Caco-2 (cell line): ENCODE measurements around the gene COMMD1. TPM values are rescaled to one million over a fixed set of nuclear protein-coding genes. Genes with fewer than 3 reads are reported as not detected.

Experiments used
- BruUV-seq: library from RNA; stranded (reverse); fragments of 400-500 nt; replicated peaks from 2 replicates; lab custom pipeline; 2021; lab: Mats Ljungman, UMichigan
- CTCF ChIA-PET: fragments of 300-600 bp; sonication (Branson Sonifier 250); formaldehyde crosslinking; loops from one replicate; lab custom pipeline; 2022; ENCODE audit warnings: antibody characterized with exemption; lab: Charles Lee
- POLR2A ChIA-PET: fragments of 300-600 bp; sonication (Branson Sonifier 250); formaldehyde crosslinking; loops from one replicate; lab custom pipeline; 2022; ENCODE audit warnings: antibody characterized with exemption; lab: Charles Lee
- DNase-seq, 2 experiments: peaks; one replicate each; pipeline versions ENCODE4 v3.0.0 to v3.0.0-alpha.2; 2020 to 2022
- H3K27me3 ChIP-seq: replicated peaks from 2 replicates; pipeline ENCODE4 v1.6.0; 2011; ENCODE audit warnings: low read length; ENCODE audit not compliant: control insufficient read depth, insufficient read depth
- H3K36me3 ChIP-seq: 2 replicates; pipeline ENCODE4 v1.5.1; 2011; ENCODE audit warnings: low read length; ENCODE audit not compliant: control insufficient read depth, insufficient read depth
- H3K4me1 ChIP-seq: fragments of 250-450 bp; sonication (Bioruptor Pico); 2 replicates; pipeline ENCODE4 v1.5.1; 2020; ENCODE audit warnings: mild to moderate bottlenecking
- H3K4me3 ChIP-seq: 2 replicates; pipeline ENCODE4 v1.5.1; 2011; ENCODE audit warnings: low read depth, mild to moderate bottlenecking, control low read depth, low read length
- H3K9me3 ChIP-seq: fragments of 250-450 bp; sonication (Bioruptor Pico); 2 replicates; pipeline ENCODE4 v1.5.1; 2020; ENCODE audit warnings: mild to moderate bottlenecking, moderate library complexity
- H3K27ac Mint-ChIP-seq: one replicate; pipeline ENCODE4 v1.8.0; 2022; ENCODE audit warnings: mixed read lengths; ENCODE audit not compliant: unreplicated experiment
- H3K27me3 Mint-ChIP-seq: one replicate; pipeline ENCODE4 v1.8.0; 2022; ENCODE audit warnings: mixed read lengths; ENCODE audit not compliant: insufficient read depth, unreplicated experiment
- H3K36me3 Mint-ChIP-seq: one replicate; pipeline ENCODE4 v1.8.0; 2022; ENCODE audit warnings: mild to moderate bottlenecking, mixed read lengths; ENCODE audit not compliant: insufficient read depth, unreplicated experiment
- H3K4me1 Mint-ChIP-seq: one replicate; pipeline ENCODE4 v1.8.0; 2022; ENCODE audit warnings: low read depth, mixed read lengths; ENCODE audit not compliant: unreplicated experiment
- H3K4me3 Mint-ChIP-seq: one replicate; pipeline ENCODE4 v1.8.0; 2022; ENCODE audit warnings: mild to moderate bottlenecking, moderate library complexity, mixed read lengths; ENCODE audit not compliant: unreplicated experiment
- H3K9me3 Mint-ChIP-seq: one replicate; pipeline ENCODE4 v1.8.0; 2022; ENCODE audit warnings: mixed read lengths; ENCODE audit not compliant: unreplicated experiment
- CTCF ChIP-seq, 2 experiments: fragments of 200-600 bp in 1 of 2; IDR thresholded peaks; 1 replicate in 1 of 2; 2 replicates in 1 of 2; pipeline versions ENCODE4 v1.5.1 to v1.8.0; 2011 to 2022; ENCODE audit warnings: antibody characterized with exemption in 1 of 2, control low read depth in 1 of 2, inconsistent platforms in 1 of 2, low read depth in 1 of 2, low read length in 1 of 2, mild to moderate bottlenecking in 1 of 2, moderate library complexity in 1 of 2; ENCODE audit not compliant: insufficient read depth in 1 of 2, severe bottlenecking in 1 of 2, unreplicated experiment in 1 of 2
- intact Hi-C: fragments of 100-400 bp; cut with micrococcal nuclease; formaldehyde crosslinking; loops from one replicate; pipeline ENCODE4 v1.10.0; 2022; ENCODE audit not compliant: unreplicated experiment
- total RNA-seq: library from RNA; stranded (reverse); gene quantifications from 2 replicates; pipeline ENCODE4 v1.2.3, GENCODE V29; 2022

Gene COMMD1
- total RNA-seq, 1 experiment from 2014 or later, result 56.7 TPM

- H3K4me3 Mint-ChIP-seq, result no peak overlapping the region
- POLR2A ChIA-PET, result interaction anchor here (0.6 kb wide), 1 partner anchor 149 kb away, joined by 3 read pairs; no protein-coding TSS in a partner anchor
These were observed 194.2 kb downstream of the COMMD1 start for GRCh38 chr2:62099523-62100175.

GRCh38 chr2:62101886-62102285 lies 196.4 kb downstream of the COMMD1 start:
- Mint-ChIP-seq H3K27ac (peak overlapping the region; percentile 5), H3K9me3 (no peaks in the 10 kb centered on the region), H3K4me1 (peaks cover 14% of the 10 kb centered on the region), H3K27me3 (no peaks in the 10 kb centered on the region), H3K36me3 (no peaks in the 10 kb centered on the region), H3K4me3 (no peak overlapping the region)
- DNase-seq, result no peak
- no TSS peak for BruUV-seq
- H3K36me3 ChIP-seq, result no peaks in the 10 kb centered on the region
- TF ChIP-seq CTCF (IDR thresholded peaks at IDR 0.05; ENCODE audit: insufficient read depth in 1 of 2, low read depth in 1 of 2, low read length in 1 of 2, severe bottlenecking in 1 of 2, unreplicated experiment in 1 of 2), result no peak
- ChIA-PET POLR2A (no interaction called here), CTCF (no interaction called here)
- intact Hi-C loops, result no loop called here
- no peaks in the 10 kb centered on the region for H3K9me3 ChIP-seq
- no peak overlapping the region for H3K4me3 ChIP-seq
- no peaks in the 10 kb centered on the region for H3K27me3 ChIP-seq
- H3K4me1 ChIP-seq, result no peaks in the 10 kb centered on the region; the same call in 1 of the 2 replicates

More at GRCh38 chr2:62099523-62100175, 194.2 kb downstream of the COMMD1 start:
- Histone ChIP-seq H3K4me3 (no peak overlapping the region), H3K9me3 (no peaks in the 10 kb centered on the region), H3K36me3 (no peaks in the 10 kb centered on the region), H3K4me1 (no peaks in the 10 kb centered on the region; the same call in 1 of the 2 replicates), H3K27me3 (no peaks in the 10 kb centered on the region)
- peaks cover 14% of the 10 kb centered on the region for H3K4me1 Mint-ChIP-seq
- BruUV-seq, result no TSS peak
- no peaks in the 10 kb centered on the region for H3K9me3 Mint-ChIP-seq
- peak overlapping the region; percentile 18 for H3K27ac Mint-ChIP-seq
- H3K36me3 Mint-ChIP-seq, result no peaks in the 10 kb centered on the region
- intact Hi-C loops, result no loop called here
- no peaks in the 10 kb centered on the region for H3K27me3 Mint-ChIP-seq
- no peak for DNase-seq
- CTCF ChIA-PET, result no interaction called here
- TF ChIP-seq CTCF (IDR thresholded peaks at IDR 0.05; ENCODE audit: insufficient read depth in 1 of 2, low read depth in 1 of 2, low read length in 1 of 2, severe bottlenecking in 1 of 2, unreplicated experiment in 1 of 2), result no peak

GRCh38 chr2:62102402-62102920 lies 197.0 kb downstream of the COMMD1 start:
- Histone ChIP-seq H3K36me3 (no peaks in the 10 kb centered on the region), H3K4me1 (no peaks in the 10 kb centered on the region; the same call in 1 of the 2 replicates), H3K9me3 (no peaks in the 10 kb centered on the region), H3K4me3 (no peak overlapping the region), H3K27me3 (no peaks in the 10 kb centered on the region)
- no peaks in the 10 kb centered on the region for H3K9me3 Mint-ChIP-seq
- H3K27me3 Mint-ChIP-seq, result no peaks in the 10 kb centered on the region
- H3K27ac Mint-ChIP-seq, result peak overlapping the region; percentile 5
- no peak for DNase-seq
- peaks cover 14% of the 10 kb centered on the region for H3K4me1 Mint-ChIP-seq
- CTCF ChIA-PET, result no interaction called here
- POLR2A ChIA-PET, result interaction anchor here (0.6 kb wide), 1 partner anchor 164 kb away, joined by 3 read pairs; no protein-coding TSS in a partner anchor
- BruUV-seq, result no TSS peak
- TF ChIP-seq CTCF (IDR thresholded peaks at IDR 0.05; ENCODE audit: insufficient read depth in 1 of 2, low read depth in 1 of 2, low read length in 1 of 2, severe bottlenecking in 1 of 2, unreplicated experiment in 1 of 2), result no peak
- intact Hi-C loops, result no loop called here
- no peaks in the 10 kb centered on the region for H3K36me3 Mint-ChIP-seq
- no peak overlapping the region for H3K4me3 Mint-ChIP-seq
